NCI-H2196 treated with DMSO at 0.1 percent for 48 hours (cell line): Measurements from ENCODE around the gene HSD11B1.

Source experiments
- DNase-seq: peaks from one replicate; lab custom pipeline; 2025; ENCODE audit not compliant: unreplicated experiment; lab: John Stamatoyannopoulos, UW

Gene HSD11B1

GRCh38 chr1:209780268-209780667 is 75.6 kb downstream of the HSD11B1 start:
- no peak for DNase-seq

- no peak for DNase-seq
Observed at GRCh38 chr1:209783386-209783785, 78.7 kb downstream of the HSD11B1 start.
